Lower lobe of right lung (tissue), 2 donors: Measurements from ENCODE around the gene MDFIC2. TPM values are rescaled to one million over a fixed set of nuclear protein-coding genes. Genes with fewer than 3 reads are reported as not detected.

Experiments
- ATAC-seq, 2 donors: fragments of 200-7000 bp; cut with Tn5 transposase; one replicate each; pipeline ENCODE4 v1.9.1; 2020 to 2022; ENCODE audit warnings: mild to moderate bottlenecking in 2 of 2, moderate library complexity in 2 of 2
- DNase-seq: peaks from one replicate; pipeline ENCODE4 v3.0.0-alpha.2; 2020
- H3K27ac ChIP-seq: fragments of 200-600 bp; one replicate; pipeline ENCODE4 v1.8.0; 2022
- H3K27me3 ChIP-seq: fragments of 200-600 bp; one replicate; pipeline ENCODE4 v1.8.0; 2022; ENCODE audit warnings: low read depth
- H3K36me3 ChIP-seq: fragments of 200-600 bp; one replicate; pipeline ENCODE4 v1.8.0; 2022; ENCODE audit warnings: mild to moderate bottlenecking
- H3K4me1 ChIP-seq: fragments of 200-600 bp; one replicate; pipeline ENCODE4 v1.8.0; 2022
- H3K4me3 ChIP-seq: fragments of 200-600 bp; one replicate; pipeline ENCODE4 v1.8.0; 2022; ENCODE audit warnings: mild to moderate bottlenecking
- H3K9me3 ChIP-seq: fragments of 200-600 bp; one replicate; pipeline ENCODE4 v1.8.0; 2022
- intact Hi-C: fragments of 100-400 bp; cut with DNase I; formaldehyde crosslinking; loops from one replicate; pipeline ENCODE4 v1.11.0; 2022
- total RNA-seq: library from RNA; stranded (reverse); fragmentation: NEBNext Ultra II Directional; extraction: Animal tissue kit (Norgen Biotek cat#: 25700); gene quantifications from one replicate; pipeline ENCODE4 v1.2.1, GENCODE V29; 2021
- TF ChIP-seq, protein P1 (sequence below): fragments of 200-600 bp; IDR thresholded peaks from one replicate; pipeline ENCODE4 v1.8.0; 2022; ENCODE audit warnings: antibody characterized with exemption, mild to moderate bottlenecking
- donor health status: DM: no; HTN: yes; CAD: no; lungs with severe emphysema.

Gene MDFIC2
- total RNA-seq, 1 donor from 2014 or later: not detected

GRCh38 chr3:70182166-70182565 is 130.3 kb downstream of the MDFIC2 start:
- no peaks in the 10 kb centered on the region for H3K36me3 ChIP-seq
- no peaks in the 10 kb centered on the region for H3K4me1 ChIP-seq
- H3K4me3 ChIP-seq: no peak overlapping the region
- H3K27me3 ChIP-seq: no peaks in the 10 kb centered on the region
- no peak for ATAC-seq
- no peaks in the 10 kb centered on the region for H3K9me3 ChIP-seq
- TF ChIP-seq, protein P1, sequence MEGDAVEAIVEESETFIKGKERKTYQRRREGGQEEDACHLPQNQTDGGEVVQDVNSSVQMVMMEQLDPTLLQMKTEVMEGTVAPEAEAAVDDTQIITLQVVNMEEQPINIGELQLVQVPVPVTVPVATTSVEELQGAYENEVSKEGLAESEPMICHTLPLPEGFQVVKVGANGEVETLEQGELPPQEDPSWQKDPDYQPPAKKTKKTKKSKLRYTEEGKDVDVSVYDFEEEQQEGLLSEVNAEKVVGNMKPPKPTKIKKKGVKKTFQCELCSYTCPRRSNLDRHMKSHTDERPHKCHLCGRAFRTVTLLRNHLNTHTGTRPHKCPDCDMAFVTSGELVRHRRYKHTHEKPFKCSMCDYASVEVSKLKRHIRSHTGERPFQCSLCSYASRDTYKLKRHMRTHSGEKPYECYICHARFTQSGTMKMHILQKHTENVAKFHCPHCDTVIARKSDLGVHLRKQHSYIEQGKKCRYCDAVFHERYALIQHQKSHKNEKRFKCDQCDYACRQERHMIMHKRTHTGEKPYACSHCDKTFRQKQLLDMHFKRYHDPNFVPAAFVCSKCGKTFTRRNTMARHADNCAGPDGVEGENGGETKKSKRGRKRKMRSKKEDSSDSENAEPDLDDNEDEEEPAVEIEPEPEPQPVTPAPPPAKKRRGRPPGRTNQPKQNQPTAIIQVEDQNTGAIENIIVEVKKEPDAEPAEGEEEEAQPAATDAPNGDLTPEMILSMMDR: no peak
- no peak overlapping the region for H3K27ac ChIP-seq
- no peak for DNase-seq
- intact Hi-C loops: no loop called here

DNA sequence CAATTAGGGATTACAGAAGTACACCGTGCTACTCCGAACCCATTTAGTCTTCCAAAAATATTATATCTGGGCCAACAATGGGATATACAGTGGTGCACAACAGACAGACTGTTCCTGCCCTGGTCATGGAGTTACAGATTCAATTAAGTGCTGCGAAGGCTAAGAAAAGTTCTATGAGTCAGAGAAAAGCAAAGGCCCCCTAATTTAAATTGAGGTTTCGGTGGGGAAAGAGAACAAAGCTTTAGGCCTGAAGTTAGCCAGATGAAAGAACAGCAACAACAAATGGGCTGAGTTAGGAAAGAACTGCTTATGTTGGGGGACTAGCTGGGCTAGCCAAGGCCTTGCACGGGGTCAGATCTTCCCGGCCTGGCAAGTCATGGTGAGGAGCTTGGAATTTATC is 131.8 kb downstream of the MDFIC2 start:
- intact Hi-C loops: no loop called here
- Histone ChIP-seq H3K27ac (no peak overlapping the region), H3K4me1 (no peaks in the 10 kb centered on the region), H3K36me3 (no peaks in the 10 kb centered on the region), H3K4me3 (no peak overlapping the region), H3K27me3 (no peaks in the 10 kb centered on the region), H3K9me3 (no peaks in the 10 kb centered on the region)
- DNase-seq (no peak), ATAC-seq (no peak)
- TF ChIP-seq, protein P1: no peak

- Histone ChIP-seq H3K4me3 (no peak overlapping the region), H3K27ac (no peak overlapping the region), H3K9me3 (no peaks in the 10 kb centered on the region), H3K4me1 (no peaks in the 10 kb centered on the region), H3K36me3 (no peaks in the 10 kb centered on the region), H3K27me3 (no peaks in the 10 kb centered on the region)
- TF ChIP-seq, protein P1: no peak
- ATAC-seq (no peak), DNase-seq (no peak)
- intact Hi-C loops: no loop called here
These were observed 133.3 kb downstream of the MDFIC2 start for GRCh38 chr3:70179111-70179510.

- intact Hi-C loops: no loop called here
- TF ChIP-seq, protein P1: no peak
- no peaks in the 10 kb centered on the region for H3K4me1 ChIP-seq
- ATAC-seq (no peak), DNase-seq (no peak)
- no peaks in the 10 kb centered on the region for H3K9me3 ChIP-seq
- H3K4me3 ChIP-seq: no peak overlapping the region
- no peak overlapping the region for H3K27ac ChIP-seq
- H3K27me3 ChIP-seq: no peaks in the 10 kb centered on the region
- H3K36me3 ChIP-seq: no peaks in the 10 kb centered on the region
These were observed 134.4 kb downstream of the MDFIC2 start for GRCh38 chr3:70177881-70178645.

DNA sequence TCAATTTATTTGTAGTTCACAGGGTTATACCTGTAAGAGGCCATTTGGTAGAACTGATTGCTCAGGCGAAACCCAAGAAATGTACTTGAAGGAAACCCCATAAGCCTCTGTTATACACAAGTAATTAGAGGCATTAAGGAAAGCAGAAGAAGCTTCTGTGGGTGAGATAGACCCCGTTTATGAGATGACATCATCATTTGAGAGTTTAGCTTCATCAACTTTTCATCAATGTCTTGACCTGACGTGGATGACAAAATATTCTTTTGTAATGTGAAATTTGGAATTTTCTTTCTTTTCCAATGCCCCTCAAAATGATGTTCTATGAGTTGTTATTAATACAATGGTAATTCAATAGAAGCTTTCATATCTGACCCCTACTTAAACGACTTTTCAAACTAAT is 136.2 kb downstream of the MDFIC2 start:
- TF ChIP-seq, protein P1: no peak
- no peaks in the 10 kb centered on the region for H3K27me3 ChIP-seq
- intact Hi-C loops: no loop called here
- DNase-seq (no peak), ATAC-seq (no peak)
- H3K36me3 ChIP-seq: no peaks in the 10 kb centered on the region
- H3K27ac ChIP-seq: no peak overlapping the region
- no peaks in the 10 kb centered on the region for H3K9me3 ChIP-seq
- no peak overlapping the region for H3K4me3 ChIP-seq
- no peaks in the 10 kb centered on the region for H3K4me1 ChIP-seq
